Mucosa of gallbladder (tissue), 1 donor: Measurements from ENCODE around the gene KRTAP12-4. TPM values are rescaled to one million over a fixed set of nuclear protein-coding genes. Genes with fewer than 3 reads are reported as not detected.
"Not testable (repeated sequence)": the region's sequence is repeated elsewhere in the genome, so short reads cannot be mapped to it uniquely, and the experiment has no call there.

Source experiments
- DNase-seq: peaks from one replicate; pipeline ENCODE4 v3.0.0-alpha.2; 2020; ENCODE audit warnings: low spot score
- total RNA-seq: library from RNA; stranded (reverse); gene quantifications from one replicate; pipeline ENCODE4 v1.2.1, GENCODE V29; 2021
- donor health status: DM: no; HTN: no; CAD: no.

The KRTAP12-4 gene
- total RNA-seq, 1 donor from 2014 or later: not detected

DNA sequence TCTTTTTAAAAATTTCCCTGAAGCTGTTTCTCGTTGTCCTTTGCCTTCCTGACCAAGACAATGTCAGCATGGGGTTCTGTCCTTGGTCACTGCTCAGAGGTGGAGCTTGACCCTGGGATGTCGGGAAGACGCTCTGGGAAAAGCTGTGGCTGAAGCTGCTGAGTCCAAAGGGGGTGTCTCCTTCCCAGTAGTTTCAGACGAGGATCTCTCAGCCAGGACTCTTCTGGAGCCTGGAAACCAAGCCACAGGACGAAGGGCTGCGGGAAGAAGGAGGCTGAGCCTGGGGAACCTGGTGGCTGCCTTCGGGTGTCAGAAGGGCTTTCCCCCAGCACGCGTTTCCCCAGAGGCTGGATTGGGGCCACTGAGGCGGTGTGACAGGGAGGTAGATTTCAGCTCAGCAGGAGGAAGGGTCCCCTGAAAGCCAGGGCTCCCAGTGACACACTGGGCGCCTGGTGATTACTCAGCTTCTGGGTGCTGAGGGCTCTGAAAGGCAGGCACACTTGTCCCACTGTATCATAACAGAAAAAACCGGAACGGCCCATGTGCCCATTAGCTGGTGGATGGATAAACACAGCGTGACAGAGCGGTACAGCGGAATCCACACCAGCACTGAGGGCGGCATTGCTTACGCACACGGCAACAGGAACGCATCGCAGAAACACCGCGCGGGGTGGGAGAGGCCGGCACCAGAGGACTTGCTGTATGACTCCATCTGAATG, 32.5 kb upstream of the KRTAP12-4 start:
- peak; percentile 7 for DNase-seq

DNA sequence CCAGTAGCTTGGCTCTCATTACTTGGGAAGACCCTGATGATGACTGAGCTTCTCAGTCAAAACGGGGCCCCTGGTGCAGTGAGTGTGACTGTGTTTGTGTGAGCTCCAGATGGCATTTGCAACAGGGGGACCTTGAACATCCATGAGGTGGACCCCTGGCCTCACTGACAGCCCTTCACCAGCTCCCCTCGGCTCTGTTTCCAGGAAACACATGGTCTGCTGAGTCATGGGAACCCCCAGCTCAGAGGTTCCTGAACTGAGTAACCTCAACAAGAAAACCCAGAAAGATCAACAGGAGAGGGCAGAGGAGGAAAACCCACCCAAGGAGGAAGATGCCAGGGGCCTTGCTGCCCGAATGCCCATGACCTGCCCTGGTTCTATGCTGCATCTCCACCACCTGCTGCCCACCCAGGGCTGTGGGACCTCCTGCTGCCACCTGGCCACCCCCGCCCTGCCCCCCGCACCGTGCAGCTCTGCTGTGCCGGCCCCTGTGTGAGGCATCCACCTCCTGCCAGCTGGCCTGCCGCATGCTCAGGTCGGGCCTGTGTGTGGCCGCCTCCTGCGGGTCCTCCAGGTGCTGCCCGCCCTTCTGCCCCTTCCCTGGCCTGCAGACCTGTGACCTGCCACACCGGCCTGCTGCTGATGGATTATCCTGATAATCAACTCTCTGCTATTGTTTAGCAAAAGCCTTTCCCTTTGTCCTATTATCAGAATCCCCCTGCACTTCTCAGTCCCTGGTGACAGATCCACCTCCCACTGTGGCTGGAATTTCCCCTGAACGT, 31.7 kb upstream of the KRTAP12-4 start:
- peak; percentile 7 for DNase-seq

DNA sequence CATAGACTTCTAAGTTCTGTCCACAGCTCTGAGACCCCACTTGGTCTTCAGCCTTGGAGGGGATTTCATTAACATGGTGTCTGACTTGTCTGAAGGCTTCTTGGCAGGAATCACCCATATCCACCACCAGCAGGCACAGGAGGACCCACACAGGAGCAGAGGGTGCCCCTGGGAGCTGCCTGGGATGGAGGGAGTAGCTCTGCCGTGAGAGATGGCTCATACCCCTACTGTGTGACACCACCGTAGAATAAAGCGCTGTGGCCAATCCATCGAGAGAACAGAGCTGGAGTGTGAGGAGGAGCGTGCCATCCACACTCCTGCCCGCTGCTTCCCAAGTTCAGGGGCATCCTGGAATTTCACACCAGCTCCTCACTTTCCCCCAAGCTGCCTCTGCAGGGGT, 30.6 kb upstream of the KRTAP12-4 start:
- DNase-seq: not testable (repeated sequence)

DNA sequence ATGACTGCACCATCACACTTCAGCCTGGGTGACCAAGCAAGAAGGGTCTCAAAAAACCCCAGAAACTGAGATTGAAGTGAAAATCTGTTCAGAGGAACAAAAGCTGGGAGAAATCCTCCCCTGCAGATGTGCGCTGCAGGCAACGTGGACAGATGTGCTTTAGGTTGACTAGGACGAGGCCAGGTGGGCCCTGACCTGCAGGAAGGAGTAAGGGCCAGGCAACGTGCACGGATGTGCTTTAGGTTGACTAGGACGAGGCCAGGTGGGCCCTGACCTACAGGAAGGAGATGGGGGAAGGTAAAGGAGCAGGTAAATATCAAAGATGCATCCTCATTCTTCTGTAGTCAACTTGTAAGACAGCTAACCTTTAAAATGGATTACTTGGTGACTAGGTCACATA, 30.0 kb upstream of the KRTAP12-4 start:
- no peak for DNase-seq

DNA sequence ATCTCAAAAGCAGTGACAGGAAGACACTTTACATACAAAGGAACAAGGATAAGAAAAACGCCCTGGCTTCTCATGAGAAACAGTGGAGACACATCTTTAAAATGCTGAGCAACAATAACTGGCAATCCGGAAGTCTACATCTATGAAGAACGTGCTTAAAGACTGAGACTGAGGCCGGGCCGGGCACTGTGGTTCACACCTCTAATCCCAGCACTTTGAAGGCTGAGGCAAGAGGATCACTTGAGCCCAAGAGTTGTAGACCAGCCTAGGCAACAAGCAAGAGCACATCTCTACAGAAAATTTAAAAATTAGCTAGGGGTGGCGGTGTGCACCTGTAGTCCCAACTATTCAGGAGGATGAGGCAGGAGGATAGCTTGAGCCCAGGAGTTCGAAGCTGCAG, 29.6 kb upstream of the KRTAP12-4 start:
- no peak for DNase-seq

DNA sequence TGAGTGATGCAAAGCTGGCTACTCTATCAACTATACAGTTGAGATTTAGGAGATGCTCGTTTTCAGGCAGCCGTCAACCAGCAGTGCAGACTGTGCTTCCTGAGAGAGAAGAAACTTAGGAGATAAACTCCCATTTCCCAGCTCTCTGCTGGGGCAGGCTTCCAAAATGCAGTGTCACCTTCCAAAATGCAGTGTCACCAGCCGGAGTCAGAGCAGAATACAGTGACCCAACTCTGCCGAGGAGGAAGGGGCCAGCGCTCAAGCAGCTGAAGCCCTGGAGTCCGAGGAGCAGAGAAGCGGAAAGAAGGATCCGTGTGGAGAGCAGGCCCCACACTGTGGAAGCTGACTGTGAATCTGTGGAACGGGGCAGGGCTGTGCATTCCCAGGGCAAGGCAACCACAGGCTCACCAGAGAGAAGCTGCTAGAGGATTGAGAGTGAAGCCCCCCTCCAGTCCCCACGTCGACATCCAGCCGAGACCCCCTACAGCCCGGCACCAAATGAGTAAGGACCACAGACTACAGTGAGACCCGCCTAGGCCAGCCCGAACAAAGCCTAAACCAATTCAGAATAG, 28.2 kb upstream of the KRTAP12-4 start:
- no peak for DNase-seq

DNA sequence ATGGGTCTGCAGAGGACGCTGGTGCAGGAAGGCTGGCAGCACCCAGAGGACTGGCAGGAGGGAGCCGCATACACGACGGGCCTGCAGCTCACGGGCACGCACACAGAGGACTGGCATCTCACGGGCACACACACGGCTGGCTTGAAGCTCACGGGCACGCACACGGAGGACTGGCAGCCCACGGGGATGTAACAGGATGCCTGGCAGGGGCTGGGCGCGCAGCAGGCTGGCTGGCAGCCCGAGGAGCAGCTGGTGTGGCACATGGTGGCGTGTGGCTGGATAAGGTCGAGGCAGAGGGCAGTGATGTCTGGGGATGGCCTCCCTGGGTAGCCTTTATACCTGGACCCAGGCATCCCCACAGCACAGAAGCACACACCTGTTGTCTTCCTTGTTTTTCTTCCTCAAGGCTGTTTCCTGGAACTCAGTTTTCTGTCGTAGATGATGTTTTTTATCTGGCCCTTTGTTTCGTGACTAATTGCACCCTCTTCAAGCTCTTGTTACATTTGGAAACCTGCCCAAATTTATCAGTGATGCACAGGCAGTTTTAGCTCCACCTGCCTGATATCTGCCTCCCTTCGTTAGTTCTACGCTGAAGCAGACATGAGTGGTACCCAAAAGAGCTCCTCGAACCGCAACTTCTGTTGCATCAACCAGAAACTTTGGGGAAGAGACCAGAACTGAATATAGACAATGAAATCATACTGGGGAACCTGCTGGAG, 27.6 kb upstream of the KRTAP12-4 start, which contains the start of gene KRTAP12-1:
Gene KRTAP12-1 (minus strand): TSS at position 303 of the 719 bp plus-strand sequence. CDS start 40 bp downstream, at position 263.
- DNase-seq: no peak

DNA sequence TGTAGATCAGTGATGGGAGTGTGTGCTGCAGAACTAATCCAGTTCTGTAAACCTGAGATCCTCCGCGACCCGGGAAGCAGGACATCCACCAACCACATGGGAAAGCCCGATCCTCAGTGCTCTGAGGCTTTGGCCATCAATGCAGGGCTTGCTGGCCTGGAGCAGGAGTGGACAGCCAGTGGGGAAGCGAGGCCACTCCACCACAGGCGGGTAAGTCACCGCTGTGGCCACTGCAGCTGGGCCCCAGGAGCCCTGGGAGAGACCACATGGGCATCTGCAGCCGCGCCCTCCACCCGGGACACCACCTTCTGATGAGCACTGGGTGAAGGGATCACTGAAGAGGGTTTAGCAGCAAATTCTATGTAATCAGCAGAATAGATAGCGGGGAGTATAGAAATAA, 26.7 kb upstream of the KRTAP12-4 start:
- DNase-seq: no peak

DNA sequence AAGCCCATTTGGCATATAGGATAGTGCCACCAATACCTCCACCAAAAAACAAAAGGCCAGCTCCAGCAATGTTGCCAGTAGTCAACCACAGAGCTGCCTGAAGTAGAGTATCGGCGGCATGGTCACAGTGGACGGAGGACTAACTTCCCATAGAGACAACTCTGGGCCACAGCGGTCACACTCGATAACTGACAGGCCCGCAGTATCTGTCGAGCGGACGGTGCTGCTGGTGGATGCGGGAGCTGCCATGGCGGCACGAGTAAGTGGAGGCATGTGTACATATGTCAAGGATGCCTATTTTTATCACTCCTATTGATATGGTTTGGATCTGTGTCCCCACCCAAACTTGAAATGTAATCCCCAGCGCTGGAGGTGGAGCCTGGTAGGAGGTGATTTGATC, 23.4 kb upstream of the KRTAP12-4 start:
- no peak for DNase-seq

DNA sequence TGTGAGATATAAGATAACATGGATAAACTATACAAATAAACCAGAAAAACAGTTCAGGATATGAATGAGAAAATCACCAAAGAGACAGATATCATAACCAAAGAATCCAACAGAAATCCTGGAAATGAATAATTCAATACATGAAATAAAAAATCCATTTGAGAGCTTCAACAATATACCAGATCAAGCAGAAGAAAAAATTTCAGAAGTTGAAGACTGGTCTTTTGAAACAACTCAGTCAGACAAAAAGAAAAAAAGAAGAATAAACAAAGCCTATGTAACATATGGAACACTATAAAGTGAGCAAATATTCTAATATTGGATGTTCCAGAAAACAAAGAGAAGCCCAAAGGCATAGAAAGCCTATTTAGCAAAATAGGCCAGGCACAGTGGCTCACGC, 17.5 kb upstream of the KRTAP12-4 start:
- DNase-seq: no peak

DNA sequence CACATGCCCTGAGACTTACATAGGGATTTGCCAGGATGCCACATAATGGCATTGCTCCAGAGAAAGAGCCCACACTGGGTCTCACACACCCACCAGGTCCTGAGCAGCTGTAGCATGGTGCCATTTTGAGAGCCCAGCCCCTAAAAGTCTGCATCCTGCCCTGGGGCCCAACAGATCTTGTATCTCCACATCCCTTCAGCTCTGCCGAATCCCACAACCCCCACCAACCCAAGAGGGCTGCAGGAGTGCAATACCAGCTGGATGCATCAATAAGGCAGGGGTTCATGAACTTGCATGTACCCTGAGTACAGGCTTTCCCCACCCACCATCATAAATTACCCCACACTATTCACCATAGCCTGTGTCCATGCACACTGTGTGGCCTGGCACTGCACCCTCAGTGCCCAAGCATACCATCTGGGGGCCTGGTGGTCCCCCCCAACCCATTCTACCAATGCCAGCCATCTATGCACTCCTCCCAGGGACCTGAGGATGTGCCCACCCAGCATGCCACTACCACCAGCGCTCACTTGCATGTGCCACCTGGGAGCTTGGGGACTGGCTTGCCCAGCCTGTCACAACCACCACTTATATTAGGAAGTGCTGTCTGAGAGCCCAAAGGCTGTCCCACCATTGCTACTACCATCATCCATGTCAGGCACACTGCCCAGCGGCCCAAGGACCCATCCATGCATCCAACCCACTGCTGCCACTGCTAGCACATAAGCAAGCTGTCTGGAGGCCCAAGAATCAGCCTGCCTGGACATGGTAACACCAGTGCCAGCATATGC, 16.4 kb upstream of the KRTAP12-4 start:
- DNase-seq: no peak

DNA sequence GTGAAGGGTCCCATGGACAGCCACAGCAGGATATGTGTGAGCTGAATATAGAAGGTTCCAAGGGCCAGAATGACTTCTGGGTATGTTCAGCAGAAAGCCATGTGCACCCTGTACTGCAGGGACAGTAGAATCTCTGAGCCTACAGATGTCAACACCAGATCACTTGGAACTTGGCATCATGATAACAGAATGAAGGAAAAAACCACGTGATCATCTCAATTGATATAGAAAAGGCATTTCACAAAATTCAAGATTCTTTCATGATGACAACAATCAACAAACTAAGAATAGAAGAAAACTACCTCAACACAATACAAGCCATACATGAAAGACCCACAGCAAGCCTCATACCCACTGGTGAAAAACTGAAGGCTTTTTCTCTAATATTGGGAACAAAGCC, 13.2 kb upstream of the KRTAP12-4 start:
- DNase-seq: no peak

DNA sequence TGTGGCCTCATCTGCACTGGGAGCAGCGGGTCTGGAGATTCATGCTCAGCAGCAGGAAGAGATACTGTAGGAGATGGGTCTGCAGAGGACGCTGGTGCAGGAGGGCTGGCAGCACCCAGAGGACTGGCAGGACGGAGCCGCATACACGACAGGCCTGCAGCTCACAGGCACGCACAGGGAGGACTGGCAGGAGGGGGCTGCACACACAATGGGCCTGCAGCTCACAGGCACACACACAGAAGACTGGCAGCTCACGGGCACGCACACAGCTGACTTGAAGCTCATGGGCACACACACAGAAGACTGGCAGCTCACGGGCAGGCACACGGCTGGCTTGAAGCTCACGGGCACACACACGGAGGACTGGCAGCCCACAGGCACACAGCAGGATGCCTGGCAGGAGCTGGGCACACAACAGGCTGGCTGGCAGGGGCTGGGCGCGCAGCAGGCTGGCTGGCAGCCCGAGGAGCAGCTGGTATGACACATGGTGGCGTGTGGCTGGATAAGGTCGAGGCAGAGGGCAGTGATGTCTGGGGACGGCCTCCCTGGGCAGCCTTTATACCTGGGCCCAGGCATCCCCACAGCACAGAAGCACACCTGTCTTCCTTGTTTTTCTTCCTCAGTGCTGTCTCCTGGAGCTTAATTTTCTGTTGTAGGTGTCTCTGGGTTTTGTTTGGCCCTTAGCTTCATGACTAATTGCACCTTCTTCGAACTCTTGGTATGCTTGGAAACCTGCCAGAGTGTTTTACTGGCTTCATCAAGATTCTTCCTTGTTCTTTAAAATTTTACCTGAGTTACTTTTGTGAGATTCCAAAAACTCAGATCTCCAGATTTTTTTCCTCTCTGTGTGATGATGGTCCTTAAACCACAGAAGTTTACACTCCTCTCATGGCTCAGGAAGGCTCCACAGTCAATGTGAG, 12.2 kb upstream of the KRTAP12-4 start, which contains the start of gene KRTAP12-2:
Gene KRTAP12-2 (minus strand): TSS at position 527 of the 920 bp plus-strand sequence. CDS start 41 bp downstream, at position 486.
- DNase-seq: no peak

DNA sequence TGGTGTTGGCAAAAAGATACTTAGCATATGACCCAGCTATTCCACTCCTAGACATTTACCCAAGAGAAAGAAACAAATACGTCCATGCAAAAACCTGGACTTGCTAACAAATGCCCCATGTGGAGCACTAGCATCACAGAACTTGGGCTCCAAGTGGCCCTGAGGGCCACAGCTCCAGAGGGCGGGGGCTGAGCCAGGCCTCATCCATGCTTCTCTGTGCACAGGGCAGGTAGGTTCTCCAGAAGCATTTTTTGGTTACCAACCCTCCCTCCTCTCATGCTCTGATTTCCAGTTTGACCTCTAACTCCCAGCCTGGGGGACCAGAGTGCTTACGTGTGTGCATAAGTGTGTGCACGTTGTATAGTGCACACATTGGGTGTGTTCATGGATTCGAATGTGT, 10.2 kb upstream of the KRTAP12-4 start:
- no peak for DNase-seq

DNA sequence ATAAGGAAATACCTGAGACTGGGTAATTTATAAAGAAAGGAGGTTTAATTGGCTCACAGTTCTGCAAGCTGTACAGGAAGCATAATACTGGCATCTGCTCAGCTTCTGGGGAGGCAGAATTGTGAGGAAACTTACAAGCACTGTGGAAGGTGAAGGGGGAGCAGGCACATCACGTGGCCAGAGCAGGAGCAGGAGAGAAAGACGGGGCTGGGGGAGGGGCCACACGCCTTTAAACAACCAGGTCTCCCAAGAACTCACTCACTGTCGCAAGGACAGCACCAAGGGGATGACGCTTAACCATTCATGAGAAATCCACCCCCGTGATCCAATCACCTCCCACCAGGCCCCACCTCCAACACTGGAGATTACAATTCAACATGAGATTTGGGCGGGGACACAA, 7.1 kb upstream of the KRTAP12-4 start:
- not testable (repeated sequence) for DNase-seq

DNA sequence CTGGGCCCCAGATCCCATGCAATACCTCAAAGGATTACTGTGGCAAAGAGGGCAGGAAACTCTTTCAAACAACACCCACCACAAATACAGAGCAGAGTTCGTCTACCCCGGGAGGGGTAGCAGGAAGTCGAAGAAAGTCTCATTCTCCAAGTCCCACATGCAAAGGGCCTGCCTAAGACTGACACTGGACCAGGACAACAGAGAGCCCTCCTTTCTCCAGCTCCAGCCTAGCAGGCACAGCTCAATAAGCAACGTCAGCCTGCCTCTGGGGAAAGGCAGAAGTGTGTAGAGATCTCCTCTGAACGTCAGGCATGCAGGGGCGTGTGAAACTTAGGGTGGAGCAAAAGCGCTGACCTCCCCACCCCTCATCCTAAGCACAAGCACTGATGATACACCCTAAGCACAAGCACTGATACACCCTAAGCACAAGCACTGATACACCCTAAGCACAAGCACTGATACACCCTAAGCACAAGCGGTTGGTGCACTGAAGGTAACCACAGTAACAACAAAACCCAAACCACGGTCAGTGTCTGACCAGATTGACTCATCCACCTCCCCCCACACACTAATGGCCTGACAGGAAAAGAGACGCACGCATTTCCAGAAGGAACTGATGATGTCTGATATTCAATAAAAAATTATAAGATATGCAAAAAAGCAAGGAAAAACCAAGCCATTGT, 4.6 kb upstream of the KRTAP12-4 start:
- no peak for DNase-seq

DNA sequence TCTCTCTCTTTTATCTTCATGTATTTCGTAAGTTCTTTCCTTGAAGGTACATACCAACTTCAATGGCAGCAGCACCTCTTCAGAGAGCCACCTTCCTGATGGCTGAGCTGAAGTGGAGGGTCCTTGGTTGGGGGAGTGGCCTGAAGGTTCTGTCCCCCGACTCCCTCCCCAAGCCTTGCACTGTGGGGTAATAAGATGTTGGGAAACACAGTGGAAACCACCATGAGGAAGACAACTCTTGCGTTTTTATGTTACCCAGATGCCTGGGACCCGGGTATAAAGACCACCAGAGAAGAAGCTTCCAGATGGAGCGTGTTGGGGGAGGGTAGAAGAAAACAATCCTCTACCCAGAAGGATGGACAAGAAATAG, 4.1 kb upstream of the KRTAP12-4 start:
- no peak for DNase-seq

DNA sequence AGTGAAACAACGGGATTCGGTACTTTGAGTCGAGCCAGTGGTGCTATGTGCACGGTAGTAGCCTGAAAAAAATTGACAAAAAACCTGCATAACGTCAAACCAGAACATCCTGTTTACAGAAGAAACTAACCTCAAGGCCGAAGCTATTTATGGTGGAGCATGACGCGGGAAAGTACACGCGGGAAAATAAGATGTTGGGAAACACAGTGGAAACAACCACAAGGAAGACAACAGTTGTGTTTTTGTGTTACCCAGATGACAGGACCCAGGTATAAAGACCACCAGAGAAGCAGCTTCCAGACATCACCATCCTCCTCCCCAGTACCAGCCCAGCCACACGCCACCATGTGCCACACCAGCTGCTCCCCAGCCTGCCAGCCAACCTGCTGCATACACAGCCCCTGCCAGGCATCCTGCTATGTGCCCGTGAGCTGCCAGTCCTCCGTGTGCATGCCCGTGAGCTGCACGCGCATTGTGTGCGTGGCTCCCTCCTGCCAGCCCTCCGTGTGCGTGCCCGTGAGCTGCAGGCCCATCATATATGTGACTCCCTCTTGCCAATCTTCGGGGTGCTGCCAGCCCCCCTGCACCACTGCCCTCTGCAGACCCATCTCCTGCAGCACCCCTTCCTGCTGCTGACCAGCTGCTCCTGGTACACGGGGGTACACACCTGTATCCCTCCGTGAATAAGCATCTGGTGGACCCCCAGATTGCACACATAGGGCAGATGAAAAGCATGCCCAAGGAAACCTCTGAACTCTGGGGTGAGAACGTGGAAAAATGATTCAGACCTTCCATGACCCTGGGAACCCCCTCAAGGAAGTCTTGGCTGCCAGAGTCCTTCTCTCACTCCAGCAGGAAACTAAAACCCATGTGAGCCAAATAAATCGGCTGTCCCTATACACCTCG, 3.4 kb upstream of the KRTAP12-4 start, which contains the start of gene KRTAP12-3:
Gene KRTAP12-3 (plus strand): TSS at position 298 of the 906 bp plus-strand sequence. CDS start 48 bp downstream, at position 346.
- no peak for DNase-seq
